HepG2 (cell line): ENCODE measurements around the gene FUCA1. TPM values are rescaled to one million over a fixed set of nuclear protein-coding genes. Genes with fewer than 3 reads are reported as not detected.
A peak's percentile ranks its signal among the peaks of the same experiment; 100 is the strongest.

Source experiments
- ATAC-seq: fragments of 200-7000 bp; cut with Tn5 transposase; 3 replicates; pipeline ENCODE4 v1.9.1; 2020; ENCODE audit warnings: mild to moderate bottlenecking, moderate library complexity
- BruUV-seq: library from RNA; stranded (reverse); fragments of 400-500 nt; replicated peaks from 2 replicates; lab custom pipeline; 2021; lab: Mats Ljungman, UMichigan
- CTCF ChIA-PET: fragments of 300-600 bp; formaldehyde crosslinking; extraction: SDS; loops from one replicate; lab custom pipeline; 2021; ENCODE audit warnings: low total read pairs, inconsistent platforms, low intra/inter-chr PET ratio; lab: Yijun Ruan, JAX
- POLR2A ChIA-PET: fragments of 350-600 bp; sonication (Branson Sonifier 250); formaldehyde crosslinking; loops from one replicate; lab custom pipeline; 2020; ENCODE audit warnings: antibody characterized with exemption, inconsistent platforms; lab: Yijun Ruan, JAX
- DNase-seq: peaks from one replicate; pipeline ENCODE4 v3.0.0-alpha.2; 2015; ENCODE audit warnings: low spot score
- FAIRE-seq: peaks from 3 replicates; lab custom pipeline; 2011; peaks lifted over from hg19 to GRCh38; lab: Jason Lieb, UNC
- H2AFZ ChIP-seq: one replicate; pipeline ENCODE4 v1.6.1; 2011; ENCODE audit warnings: low read length, inconsistent platforms
- H3K27ac ChIP-seq: fragments of 300-600 bp; 3 replicates; pipeline ENCODE4 v1.8.0; 2011; ENCODE audit warnings: mixed run types, mild to moderate bottlenecking, mixed read lengths, low read length, inconsistent platforms; ENCODE audit not compliant: insufficient read depth; ENCODE audit errors: extremely low read length
- H3K27me3 ChIP-seq, 2 experiments: fragments of 200-600 bp in 1 of 2; 2 replicates in 1 of 2; 3 replicates in 1 of 2; pipeline versions ENCODE4 v1.6.0 to v1.8.0; 2011; ENCODE audit warnings: low read length in 2 of 2, mild to moderate bottlenecking in 2 of 2, moderate library complexity in 2 of 2, inconsistent platforms in 1 of 2; ENCODE audit not compliant: insufficient read depth in 2 of 2, control insufficient read depth in 1 of 2
- H3K36me3 ChIP-seq, 2 experiments: fragments of 200-600 bp in 1 of 2; replicated peaks in 1 of 2; 2 replicates in 1 of 2; 3 replicates in 1 of 2; pipeline versions ENCODE4 v1.5.1 to v1.8.0; 2011; ENCODE audit warnings: low read length in 2 of 2, inconsistent platforms in 1 of 2; ENCODE audit not compliant: insufficient read depth in 2 of 2, control insufficient read depth in 1 of 2
- H3K4me1 ChIP-seq: 2 replicates; pipeline ENCODE4 v1.5.1; 2012; ENCODE audit warnings: low read length, inconsistent platforms; ENCODE audit not compliant: insufficient read depth
- H3K4me2 ChIP-seq: 2 replicates; pipeline ENCODE4 v1.6.0; 2011; ENCODE audit warnings: low read depth, low read length, inconsistent platforms
- H3K4me3 ChIP-seq, 3 experiments: fragments of 200-600 bp in 1 of 3; sonication (generic), shearing (Covaris generic) in 1 of 3; replicated peaks in 1 of 3; 2 replicates each; pipeline ENCODE4 v1.5.1; 2011 to 2016; ENCODE audit warnings: low read length in 3 of 3, inconsistent platforms in 2 of 3, low read depth in 2 of 3, mild to moderate bottlenecking in 2 of 3, control low read depth in 1 of 3, mixed read lengths in 1 of 3; ENCODE audit not compliant: insufficient read depth in 1 of 3
- H3K79me2 ChIP-seq: one replicate; pipeline ENCODE4 v1.6.1; 2011; ENCODE audit warnings: low read length, inconsistent platforms; ENCODE audit not compliant: insufficient read depth
- H3K9ac ChIP-seq: 2 replicates; pipeline ENCODE4 v1.6.0; 2011; ENCODE audit warnings: mild to moderate bottlenecking, low read depth, low read length, inconsistent platforms; ENCODE audit not compliant: insufficient read depth
- H3K9me3 ChIP-seq: 2 replicates; pipeline ENCODE4 v1.5.1; 2012; ENCODE audit warnings: mild to moderate bottlenecking, low read length
- H4K20me1 ChIP-seq: 2 replicates; pipeline ENCODE4 v1.6.0; 2011; ENCODE audit warnings: inconsistent platforms, mild to moderate bottlenecking, low read length, moderate library complexity; ENCODE audit not compliant: insufficient read depth
- HNRNPL ChIP-seq: fragments of 200-400 bp; formaldehyde crosslinking; IDR thresholded peaks from 2 replicates; pipeline ENCODE4 v1.6.1; 2017; ENCODE audit warnings: mild to moderate bottlenecking, low read depth, low read length
- POLR2AphosphoS5 ChIP-seq: IDR thresholded peaks from 2 replicates; pipeline ENCODE4 v1.6.1; 2012; ENCODE audit warnings: low read depth, low read length
- RBM22 ChIP-seq: fragments of 200-400 bp; formaldehyde crosslinking; optimal IDR thresholded peaks from 2 replicates; pipeline ENCODE3; 2017; ENCODE audit warnings: mild to moderate bottlenecking, low read length, moderate library complexity
- SOX5 ChIP-seq: IDR thresholded peaks from 2 replicates; pipeline ENCODE4 v1.6.1; 2016; ENCODE audit warnings: borderline replicate concordance
- WGBS: methylation state at CpG from one replicate; pipeline ENCODE4 v1.1.6; 2017; ENCODE audit warnings: low lambda C conversion rate; 5-methylcytosine and 5-hydroxymethylcytosine counted together
- in situ Hi-C: cut with HindIII; loops from 2 replicates; pipeline ENCODE4 v1.10.0; 2017; ENCODE audit warnings: low pct_unique_long_range_greater_than_20kb; ENCODE audit not compliant: extremely low pct_ligation_motif_present
- intact Hi-C: fragments of 100-400 bp; cut with micrococcal nuclease; formaldehyde crosslinking; loops from one replicate; pipeline ENCODE4 v1.10.0; 2022; ENCODE audit not compliant: unreplicated experiment
- polyA plus RNA-seq, 8 experiments: library from polyadenylated mRNA; depleted of rRNA in 3 of 8; stranded (reverse) in 7 of 8; unstranded in 1 of 8; fragments of >200 nt; fragmentation: Illumina TruSeq in 4 of 8; extraction: Trizol in 4 of 8; gene quantifications; 2 replicates each; pipeline versions ENCODE4 v1.2.1 to v1.2.3, GENCODE V29; 2011 to 2016; ENCODE audit warnings: low read depth in 4 of 8, missing spikeins in 1 of 8, mixed read lengths in 1 of 8; ENCODE audit not compliant: insufficient read depth in 1 of 8
- total RNA-seq, 5 experiments: library from RNA; depleted of rRNA; stranded (reverse); fragments of >200 nt; fragmentation: Illumina TruSeq; extraction: Trizol; gene quantifications; 2 replicates each; pipeline ENCODE4 v1.2.3, GENCODE V29; 2016; ENCODE audit warnings: low read depth in 1 of 5

Gene FUCA1
- total and polyA plus RNA-seq, 2 of the 13 experiments (the other 11 are each of a cell fraction or from before 2014, with no cell fraction given): 32.7 to 33.6 TPM

DNA sequence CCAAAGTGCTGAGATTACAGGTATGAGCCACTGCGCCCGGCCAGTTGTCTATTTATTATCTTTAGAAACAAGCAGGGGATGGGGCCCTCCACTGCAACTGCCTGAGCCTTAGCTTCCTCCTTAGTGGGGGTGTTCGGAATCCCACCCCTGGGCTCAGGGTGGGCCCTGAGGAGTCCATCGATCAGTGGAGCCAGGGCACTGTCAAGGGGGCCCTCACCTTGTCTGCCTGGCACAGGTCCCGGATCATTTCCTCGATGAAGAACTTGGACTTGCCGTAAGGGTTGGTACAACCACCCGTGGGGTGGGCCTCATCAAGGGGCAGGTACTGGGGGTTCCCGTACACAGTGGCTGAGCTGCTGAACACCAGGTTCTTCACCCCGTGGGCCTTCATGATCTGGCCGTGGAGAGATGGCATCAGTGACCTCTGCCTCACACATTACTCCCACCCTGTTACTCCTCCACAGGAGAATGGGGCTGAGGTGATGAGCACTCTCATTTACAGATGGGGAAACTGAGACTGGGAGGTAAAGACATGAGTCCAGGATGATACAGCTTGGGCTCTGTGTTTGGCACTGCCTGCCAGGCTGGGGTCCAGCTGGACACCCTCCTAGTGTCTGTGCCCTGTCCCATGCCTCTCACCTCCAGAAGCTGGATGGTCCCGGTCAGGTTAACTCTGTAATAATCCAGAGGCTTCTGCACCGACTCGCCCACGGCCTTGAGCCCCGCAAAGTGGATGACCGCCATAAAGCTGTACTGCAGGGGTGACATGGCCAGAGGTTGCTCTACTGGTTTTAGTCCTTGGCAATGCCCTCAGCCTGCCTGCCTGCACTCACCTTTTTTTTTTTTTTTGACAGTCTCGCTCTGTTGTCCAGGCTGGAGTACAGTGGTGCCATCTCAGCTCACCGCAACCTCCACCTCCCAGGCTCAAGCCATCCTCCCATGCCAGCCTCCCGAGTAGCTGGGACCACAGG, 70.3 kb downstream of the FUCA1 start:
- DNase-seq (no peak), ATAC-seq (no peak), FAIRE-seq (no peak)
- WGBS: 94% methylated on average over 13 of the region's 20 CpGs
- Histone ChIP-seq H3K79me2 (peaks cover 15% of the 10 kb centered on the region), H4K20me1 (peaks cover 9% of the 10 kb centered on the region; the same call in 1 of the 2 replicates), H3K27me3 (no peaks in the 10 kb centered on the region; a peak in 1 of 5 replicates), H3K4me1 (peaks cover 43% of the 10 kb centered on the region), H3K36me3 (peaks cover 16 to 44% of the 10 kb centered on the region in 2 experiments; a peak in 4 of 5 replicates), H3K9ac (no peak overlapping the region), H3K27ac (no peak overlapping the region), H3K4me3 (no peak overlapping the region), H3K9me3 (no peaks in the 10 kb centered on the region), H2AFZ (no peak overlapping the region), H3K4me2 (no peak overlapping the region)
- TF ChIP-seq POLR2AphosphoS5 (peak; percentile 4), HNRNPL (0 out of 2 replicates have a peak, but pooled peaks have one; percentile 18), SOX5 (CRISPR knock-in tag) (no peak), RBM22 (peak; percentile 80)
- intact Hi-C loops: no loop called here
- ChIA-PET POLR2A (interaction anchor here (0.7 to 10.9 kb wide), 5 partner anchors 7 to 224 kb away, joined by 3 to 154 read pairs (median 52); partner anchors contain the start of genes HMGCL, LYPLA2, PITHD1 and RPL11), CTCF (interaction anchor here (1.2 kb wide), 1 partner anchor 26 kb away, joined by 4 read pairs; no protein-coding TSS in a partner anchor)
- no TSS peak for BruUV-seq
- in situ Hi-C loops: no loop called here
